ENCODE data around the gene NOC3L.

- TF ChIP-seq KLF13 (tag; IDR thresholded peaks at IDR 0.05; ENCODE audit: borderline replicate concordance, low read depth), result no peak
- TF ChIP-seq, protein P1, sequence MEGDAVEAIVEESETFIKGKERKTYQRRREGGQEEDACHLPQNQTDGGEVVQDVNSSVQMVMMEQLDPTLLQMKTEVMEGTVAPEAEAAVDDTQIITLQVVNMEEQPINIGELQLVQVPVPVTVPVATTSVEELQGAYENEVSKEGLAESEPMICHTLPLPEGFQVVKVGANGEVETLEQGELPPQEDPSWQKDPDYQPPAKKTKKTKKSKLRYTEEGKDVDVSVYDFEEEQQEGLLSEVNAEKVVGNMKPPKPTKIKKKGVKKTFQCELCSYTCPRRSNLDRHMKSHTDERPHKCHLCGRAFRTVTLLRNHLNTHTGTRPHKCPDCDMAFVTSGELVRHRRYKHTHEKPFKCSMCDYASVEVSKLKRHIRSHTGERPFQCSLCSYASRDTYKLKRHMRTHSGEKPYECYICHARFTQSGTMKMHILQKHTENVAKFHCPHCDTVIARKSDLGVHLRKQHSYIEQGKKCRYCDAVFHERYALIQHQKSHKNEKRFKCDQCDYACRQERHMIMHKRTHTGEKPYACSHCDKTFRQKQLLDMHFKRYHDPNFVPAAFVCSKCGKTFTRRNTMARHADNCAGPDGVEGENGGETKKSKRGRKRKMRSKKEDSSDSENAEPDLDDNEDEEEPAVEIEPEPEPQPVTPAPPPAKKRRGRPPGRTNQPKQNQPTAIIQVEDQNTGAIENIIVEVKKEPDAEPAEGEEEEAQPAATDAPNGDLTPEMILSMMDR (IDR thresholded peaks at IDR 0.05 in 2 of 3, conservative IDR thresholded peaks at IDR 0.05 in 1 of 3; ENCODE audit: insufficient read depth in 2 of 3, low read depth in 1 of 3, low read length in 3 of 3), result no peak
- no peak for TF ChIP-seq HIVEP1 (CRISPR knock-in tag; IDR thresholded peaks at IDR 0.05)
- no peak for TF ChIP-seq POLR2AphosphoS5 (IDR thresholded peaks at IDR 0.05; ENCODE audit: control insufficient read depth, insufficient read depth, low read depth, low read length)
Observed at GRCh38 chr10:94288361-94289101, 74.2 kb downstream of the NOC3L start.
